NCI-H1105 (cell line): Measurements from ENCODE around the gene SMIM23.
A peak's percentile ranks its signal among the peaks of the same experiment; 100 is the strongest.
"Not testable (repeated sequence)": the region's sequence is repeated elsewhere in the genome, so short reads cannot be mapped to it uniquely, and the experiment has no call there.

Source experiments
- DNase-seq: peaks from one replicate; lab custom pipeline; 2025; lab: John Stamatoyannopoulos, UW

SMIM23 gene

DNA sequence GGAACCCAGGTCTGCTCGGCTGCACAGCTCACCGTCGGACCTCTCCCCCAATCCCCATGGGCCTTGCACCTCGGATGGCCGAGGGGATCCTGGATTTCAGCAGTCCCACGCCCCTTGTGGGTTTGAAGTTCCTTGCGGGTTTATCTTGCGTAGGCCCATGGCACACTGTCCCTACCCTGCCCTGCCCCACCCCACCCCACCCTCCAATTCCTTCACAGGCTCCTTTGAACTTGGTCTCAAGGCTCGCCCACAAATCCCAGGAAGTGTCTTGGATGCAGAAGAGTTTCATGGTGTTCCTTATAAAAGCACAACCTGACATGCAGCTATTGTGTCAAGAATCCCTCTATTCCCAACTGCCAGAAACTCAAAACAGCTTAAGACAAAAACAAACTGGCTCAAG is 11.2 kb upstream of the SMIM23 start:
- DNase-seq, result no peak

DNA sequence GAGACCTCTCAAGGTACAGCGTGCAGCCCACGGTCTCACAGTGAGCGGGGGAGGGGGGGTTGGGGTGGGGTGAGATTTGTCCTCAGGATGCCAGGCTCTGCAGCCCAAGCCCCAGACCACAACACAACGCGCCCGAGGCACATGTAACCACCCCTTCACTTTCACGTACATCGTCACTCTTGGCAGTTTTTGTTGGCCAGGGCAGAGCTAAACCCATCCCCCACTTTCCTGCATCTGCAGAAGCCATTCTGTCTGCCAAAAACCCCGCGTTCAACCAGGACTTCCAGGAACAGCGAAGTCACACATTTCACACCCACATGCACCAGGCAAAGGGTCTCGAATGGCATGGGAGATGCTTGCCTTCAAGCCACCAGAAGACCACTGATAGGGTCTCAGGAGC is 9.4 kb upstream of the SMIM23 start:
- DNase-seq, result no peak

DNA sequence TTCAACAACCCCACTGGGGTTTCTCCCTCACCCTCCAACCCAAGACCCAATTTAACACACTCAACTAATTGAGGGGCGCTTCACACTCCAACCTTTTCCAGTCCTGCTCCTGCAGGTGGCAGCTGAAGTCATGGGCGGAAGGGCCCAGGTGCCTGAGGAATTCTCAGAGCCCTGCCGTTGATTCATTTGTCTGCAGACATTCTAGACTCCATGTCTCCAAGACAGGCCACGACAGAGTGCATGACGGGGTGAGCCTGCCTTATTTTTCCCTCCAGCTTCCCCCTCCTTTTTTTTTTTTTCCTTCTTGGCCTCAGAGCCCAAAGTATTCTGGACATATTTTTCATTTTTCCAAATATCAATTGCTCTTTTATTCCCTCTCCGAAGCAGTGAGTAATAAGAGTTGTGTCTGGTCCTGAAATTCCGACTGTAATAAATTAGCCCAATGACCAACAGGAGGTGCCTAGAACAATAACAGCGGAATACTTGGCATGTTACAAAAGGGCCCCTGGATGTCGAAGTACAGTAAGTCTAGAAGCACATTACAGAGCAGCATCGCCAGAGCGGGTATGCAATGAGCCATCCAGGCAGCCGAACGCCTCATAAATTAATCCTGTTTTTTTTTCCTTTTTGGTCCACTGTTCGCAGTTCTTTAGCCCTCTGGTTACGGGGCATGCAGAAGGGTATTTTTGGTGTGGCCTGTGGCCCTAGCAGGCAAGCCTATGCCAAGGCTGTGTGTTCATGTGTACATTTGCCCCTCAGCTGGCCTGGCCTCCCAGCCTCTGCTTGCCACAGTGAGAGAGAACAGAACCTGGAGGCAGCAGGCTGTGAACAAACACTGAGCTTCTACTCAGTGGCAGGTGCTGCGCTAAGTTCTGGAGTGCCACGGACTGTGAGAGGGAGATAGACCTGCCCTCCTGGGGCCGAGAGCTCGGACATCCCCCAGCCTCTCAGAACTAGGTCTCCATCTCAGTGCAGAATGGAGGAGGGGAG is 8.6 kb upstream of the SMIM23 start:
- no peak for DNase-seq

DNA sequence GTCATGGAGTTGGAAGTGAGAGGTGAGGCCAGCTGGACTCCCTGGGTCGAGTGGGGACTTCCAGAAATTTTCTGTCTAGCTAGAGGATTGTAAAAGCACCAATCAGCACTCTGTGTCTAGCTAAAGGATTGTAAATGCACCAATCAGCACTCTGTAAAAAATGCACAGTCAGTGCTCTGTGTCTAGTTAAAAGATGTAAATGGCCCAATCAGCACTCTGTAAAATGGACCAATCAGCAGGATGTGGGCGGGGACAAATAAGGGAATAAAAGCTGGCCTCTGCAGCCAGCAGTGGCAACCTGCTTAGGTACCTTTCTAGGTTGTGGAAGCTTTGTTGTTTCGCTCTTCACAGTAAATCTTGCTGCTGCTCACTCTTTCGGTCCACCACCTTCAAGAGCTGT is 3.9 kb upstream of the SMIM23 start:
- DNase-seq, result not testable (repeated sequence)

DNA sequence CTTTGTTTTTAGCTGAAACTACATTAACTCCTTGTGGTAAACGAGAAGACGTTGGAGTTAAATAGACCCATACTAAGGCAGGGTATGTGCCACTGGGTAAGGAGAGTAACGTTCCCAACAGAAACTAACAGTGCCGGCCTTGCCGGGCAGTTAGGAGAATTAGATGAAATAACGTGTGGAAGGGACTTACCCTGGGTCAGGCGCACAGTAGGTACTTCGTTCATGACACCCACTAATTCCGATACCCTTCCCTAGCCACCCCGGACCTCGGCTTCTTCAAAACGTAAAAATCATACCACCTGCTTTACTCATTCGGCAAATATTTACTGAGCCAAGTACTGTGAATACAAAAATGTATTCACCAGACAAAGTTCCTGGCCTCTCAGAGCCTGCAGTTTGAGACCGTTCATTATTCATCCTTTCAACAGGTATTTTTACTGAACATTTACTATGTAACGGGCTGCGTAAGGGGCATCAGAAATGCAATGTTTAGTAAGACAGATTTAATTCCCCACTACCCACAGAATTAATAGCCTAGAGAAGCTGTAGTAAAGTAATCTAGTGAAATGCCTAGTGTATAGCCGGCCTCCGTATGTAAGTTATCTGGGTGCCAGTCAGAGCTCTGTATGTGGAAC is 3.2 kb upstream of the SMIM23 start:
- no peak for DNase-seq

DNA sequence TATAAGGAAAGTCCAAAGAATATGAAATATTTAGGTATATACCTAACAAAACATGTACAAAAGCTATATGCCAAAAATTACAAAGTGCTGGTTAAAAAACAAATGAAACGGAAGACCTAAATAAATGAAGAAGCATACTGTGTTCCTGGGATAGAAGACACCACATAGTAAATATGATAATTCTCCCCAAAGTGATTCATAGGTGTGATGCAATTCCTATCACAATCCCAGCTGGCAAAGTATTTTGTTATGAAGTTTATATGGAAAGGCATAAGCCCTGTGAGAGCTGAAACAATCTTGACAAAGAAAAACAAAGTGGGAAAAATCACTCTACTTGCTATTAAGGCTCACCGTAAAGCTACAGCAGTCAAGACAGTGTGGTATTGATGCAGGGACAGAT is 2.6 kb upstream of the SMIM23 start:
- DNase-seq, result no peak

DNA sequence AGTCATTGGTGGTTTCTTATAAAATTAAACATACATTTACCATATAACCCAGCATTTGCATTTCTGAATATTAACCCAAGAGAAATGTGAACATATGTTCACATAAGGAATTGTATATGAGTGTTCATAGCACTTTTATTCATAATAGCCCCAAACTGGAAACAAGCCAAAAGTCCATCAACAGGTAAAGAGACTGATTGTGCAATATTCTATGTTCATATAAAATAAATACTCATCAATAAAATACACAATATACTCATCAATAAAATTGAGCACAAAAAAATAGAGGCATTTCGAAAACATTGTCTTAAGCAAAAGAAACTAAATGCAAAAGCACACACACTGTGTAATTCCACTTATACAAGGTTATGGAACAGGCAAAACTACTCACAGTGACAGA is 3.7 kb downstream of the SMIM23 start:
- DNase-seq, result no peak

DNA sequence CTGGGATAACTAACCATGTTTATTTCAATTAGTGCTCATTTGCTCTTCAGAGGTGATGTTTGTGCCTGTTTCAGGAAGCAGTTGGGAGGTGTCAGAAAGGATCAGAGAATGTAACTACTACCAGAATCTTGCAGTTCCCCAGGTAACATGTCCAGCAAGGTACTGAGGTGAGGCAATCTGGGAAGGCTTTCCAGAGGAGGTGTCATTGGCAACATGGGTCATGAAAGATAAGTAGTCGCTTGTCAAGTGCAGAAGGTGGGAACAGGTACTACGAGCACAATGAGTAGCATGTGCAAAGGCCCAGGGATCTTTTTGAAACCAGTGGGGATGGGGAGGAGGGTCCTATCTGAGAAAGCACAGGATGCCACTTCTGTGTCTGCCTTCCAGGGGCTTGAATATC is 4.8 kb downstream of the SMIM23 start:
- no peak for DNase-seq

DNA sequence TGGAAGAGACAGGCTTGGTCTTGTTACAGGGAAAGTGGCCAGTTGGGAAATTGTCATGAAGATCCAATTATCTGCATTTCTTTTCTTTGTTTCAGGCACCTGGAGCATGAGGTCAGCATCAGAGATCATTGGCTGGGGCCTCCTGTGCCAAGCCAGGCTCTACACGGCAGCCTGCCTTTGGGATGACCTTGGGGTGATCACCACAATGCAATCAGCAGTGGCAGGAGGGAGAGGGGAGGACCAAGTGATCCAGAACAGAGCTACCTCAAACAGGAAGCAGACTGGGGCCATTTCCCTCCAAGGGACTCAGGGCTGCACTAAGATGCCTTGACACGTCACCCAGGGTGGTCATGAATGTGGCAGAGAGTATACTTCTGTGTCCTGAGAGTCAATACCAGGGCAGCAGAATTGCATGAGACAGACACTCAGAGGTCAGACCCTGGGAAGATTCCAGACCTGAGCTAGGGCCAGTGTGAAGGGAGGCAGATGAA is 8.9 kb downstream of the SMIM23 start:
- DNase-seq, result no peak

DNA sequence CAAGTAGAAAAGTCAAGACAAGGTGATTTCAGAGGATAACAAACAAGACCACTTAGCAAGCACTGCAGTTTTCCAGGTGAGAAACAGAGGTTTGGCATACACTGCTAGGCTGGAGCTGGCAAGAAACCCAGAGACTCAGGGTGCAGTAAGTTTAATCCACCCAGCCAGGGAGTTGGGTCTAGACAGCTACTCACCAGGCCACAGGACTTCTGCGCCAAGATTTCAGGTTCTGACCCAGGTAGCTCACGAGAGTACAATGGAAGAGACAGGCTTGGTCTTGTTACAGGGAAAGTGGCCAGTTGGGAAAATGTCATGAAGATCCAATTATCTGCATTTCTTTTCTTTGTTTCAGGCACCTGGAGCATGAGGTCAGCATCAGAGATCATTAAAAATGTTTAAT is 9.8 kb downstream of the SMIM23 start:
- DNase-seq, result no peak

DNA sequence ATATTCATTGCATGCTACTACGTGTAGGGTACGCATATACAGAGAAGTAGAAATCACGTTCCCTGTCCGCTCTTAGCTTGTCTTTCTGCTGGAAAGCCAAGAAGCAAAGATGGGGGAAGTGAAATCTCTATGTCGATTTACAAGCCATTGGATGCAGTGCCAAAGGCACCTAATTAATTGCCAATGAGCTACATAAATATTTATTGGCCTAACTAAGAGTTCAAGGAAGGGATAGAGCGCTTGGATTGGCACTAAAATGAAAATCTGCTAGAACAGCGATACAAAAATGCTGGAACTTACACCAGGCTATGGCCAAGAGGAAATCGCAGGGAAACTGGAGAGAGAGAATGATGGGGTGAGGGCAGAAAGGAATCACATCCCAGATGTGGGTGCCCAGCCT is 10.8 kb downstream of the SMIM23 start:
- no peak for DNase-seq

DNA sequence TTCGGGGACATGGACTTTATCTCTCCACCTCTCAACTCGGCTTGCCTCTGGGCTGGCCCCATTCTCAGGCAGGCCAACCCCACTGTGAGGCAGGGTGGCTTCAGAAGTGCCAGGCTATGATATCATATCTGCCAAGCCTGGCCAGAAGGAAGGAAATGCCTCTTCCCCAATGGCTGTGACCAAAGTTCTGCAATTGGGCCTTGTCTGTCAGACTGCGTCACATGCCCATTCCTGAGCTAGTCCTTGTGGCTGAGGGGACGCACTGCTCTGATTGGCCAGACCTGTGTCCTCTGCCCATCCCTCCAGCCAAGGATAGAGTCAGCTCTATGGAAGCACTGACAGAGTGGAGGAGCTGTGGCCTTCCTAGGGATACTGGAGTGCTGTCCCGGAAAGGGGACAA is 11.9 kb downstream of the SMIM23 start:
- DNase-seq, result no peak

DNA sequence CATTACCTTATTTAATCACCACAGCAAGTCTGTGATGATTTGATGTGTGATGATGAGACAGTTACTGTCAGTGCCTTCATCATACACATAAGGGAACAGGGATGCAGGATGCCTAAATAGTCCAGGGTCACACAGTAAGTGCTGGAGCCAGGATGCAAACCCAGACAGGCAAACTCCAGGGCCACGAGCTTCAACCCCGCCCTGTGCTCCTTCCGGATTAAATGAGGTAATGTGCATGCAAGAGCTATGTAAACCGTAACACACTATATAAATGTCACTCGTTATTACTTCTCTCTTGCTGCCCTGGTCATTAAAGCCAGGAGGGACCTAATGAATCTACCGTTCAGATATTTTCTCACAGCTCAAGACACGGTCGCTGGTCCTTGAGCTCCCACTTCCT is 12.8 kb downstream of the SMIM23 start:
- DNase-seq, result no peak

DNA sequence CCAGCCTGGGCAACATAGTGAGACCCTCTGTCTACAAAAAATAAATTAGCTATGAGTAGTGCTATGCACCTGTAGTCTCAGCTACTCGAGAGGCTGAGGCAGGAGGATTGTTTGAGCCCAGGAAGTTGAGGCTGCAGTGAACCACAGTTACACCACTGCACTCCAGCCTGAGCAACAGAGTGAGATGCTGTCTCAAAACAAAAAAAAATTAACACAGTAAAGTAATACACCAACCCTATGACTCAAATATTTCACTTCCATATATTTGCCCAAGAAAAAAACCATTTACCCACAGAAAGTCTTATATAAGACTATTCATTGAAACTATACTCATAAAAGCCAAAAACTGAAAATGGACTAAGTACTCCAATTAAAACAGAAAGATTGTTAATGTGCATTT is 16.2 kb downstream of the SMIM23 start:
- DNase-seq, result no peak

DNA sequence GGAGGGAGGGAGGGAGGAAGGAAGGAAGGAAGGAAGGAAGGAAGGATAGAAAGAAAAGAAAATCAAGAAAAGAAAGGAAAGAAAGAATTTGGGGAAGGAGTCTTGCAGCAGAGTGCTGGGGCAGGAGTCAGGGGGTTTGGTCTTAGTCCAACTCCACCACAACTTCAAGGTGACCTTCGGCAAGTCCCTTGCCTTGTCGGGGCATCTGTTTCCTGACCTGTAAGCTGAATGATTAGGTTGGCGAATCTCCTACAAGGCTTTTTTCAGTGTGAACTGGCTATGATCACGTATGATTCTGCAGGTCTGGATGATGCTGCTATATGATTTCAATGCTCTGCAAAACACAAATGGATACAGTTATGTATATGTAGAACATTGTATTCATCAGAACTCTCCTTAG is 20.1 kb downstream of the SMIM23 start:
- DNase-seq, result no peak

DNA sequence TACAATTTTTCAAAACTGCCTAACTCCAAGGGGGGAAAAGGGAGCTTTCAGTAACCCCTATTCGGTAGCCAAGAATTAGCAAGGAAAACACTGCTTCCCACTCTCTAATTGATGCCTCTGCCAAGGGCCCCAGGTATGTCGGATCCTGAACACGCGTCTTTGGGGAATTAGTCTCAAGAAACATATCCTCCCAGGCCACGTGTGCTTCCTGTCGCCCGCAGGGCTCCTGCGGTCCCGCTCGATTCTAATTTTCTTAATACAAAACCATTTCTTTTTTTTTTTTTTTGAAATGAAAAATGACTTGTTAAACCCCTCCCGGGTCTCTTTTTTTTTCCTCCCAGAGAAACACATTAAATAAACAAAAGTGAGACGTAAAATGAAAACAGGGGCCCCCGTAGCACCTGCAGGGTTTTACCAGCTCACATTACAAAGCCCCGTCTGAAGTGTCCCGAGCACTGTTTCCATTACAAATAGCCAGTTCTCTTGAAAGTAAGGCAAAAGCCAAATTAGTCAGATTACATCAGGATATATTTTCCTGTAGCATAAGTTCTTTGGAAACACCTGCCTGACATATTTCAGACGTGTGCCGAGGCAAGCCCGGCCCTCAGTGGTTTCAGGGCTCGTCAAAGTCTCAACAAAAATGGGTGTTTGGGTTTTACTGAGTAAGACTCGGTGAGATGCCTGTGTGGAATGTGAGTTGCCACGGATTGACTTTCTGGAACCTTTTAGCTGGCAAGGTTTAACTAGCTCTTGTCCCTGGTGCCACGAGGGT is 21.5 kb downstream of the SMIM23 start:
- peak; percentile 42 for DNase-seq

DNA sequence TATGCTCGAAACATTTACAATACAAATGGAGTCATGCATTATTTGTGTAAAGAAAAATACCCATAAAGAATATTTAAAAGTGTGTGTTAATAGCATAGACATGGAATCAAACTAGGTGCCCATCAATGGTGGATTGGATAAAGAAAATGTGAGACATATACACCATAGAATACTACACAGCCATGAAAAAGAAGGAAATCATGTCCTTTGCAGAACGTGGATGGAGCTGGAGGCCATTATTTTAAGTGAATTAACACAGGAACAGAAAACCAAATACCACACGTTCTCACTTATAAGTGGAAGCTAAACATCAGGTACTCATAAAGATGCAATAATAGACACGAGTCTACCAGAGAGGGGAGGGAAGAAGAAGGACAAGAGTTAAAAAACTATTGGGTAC is 22.8 kb downstream of the SMIM23 start:
- DNase-seq, result no peak

DNA sequence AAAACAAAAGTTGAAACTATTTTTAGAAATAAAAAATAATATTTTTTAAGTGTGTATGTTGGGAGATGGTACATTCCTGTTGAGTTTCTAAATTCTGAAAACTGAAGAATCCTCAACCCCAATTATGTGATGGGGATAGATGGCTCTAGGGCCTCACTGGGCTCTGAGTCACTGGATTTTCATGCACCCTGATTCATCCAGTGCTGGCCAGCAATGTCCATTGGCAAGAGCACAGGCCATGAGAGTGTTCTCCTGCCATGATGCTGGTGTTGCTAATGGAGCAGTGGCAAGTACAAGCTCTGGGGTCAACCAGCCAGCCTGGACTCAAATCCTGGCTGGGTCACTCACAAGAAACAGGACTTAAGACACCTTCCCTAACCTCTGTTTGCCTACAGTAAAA is 23.3 kb downstream of the SMIM23 start:
- no peak for DNase-seq

DNA sequence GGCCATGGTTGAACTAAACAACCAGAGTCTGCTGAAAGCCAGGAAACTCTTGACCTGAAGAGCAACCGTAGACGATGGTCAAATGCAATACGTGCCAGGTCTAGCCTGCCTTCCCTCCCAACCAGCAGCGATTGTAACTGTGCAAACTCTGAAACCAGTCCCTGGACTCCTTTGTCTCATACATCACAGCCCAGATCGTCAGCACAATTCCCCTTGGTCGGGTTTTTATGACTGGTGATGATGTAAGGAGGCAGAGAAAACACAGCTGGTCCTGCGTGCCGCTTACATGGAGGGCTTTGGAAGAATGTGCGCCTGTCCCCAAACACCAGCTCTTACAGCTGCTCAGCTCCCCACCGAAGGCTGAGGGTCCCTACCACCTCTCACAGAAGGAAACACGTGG is 24.6 kb downstream of the SMIM23 start:
- no peak for DNase-seq

DNA sequence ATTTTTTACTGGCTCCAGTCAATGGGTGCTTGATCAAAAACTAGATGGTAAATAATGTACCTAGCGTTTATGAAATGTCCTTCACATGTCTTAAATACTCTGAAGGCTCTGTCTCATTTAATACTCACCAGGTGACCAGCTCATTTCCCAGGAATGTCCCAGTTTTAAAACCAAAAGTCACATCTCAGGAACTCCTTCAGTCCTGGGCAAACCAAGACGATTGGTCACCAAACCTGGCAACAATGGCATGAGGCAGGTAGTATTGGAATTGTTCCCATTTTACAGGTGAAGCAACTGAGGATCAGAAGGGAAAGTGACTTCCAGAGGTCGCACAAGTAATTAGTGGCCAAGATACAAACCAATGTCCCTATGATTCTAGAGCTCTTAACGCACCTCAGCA is 27.7 kb downstream of the SMIM23 start:
- DNase-seq, result no peak

DNA sequence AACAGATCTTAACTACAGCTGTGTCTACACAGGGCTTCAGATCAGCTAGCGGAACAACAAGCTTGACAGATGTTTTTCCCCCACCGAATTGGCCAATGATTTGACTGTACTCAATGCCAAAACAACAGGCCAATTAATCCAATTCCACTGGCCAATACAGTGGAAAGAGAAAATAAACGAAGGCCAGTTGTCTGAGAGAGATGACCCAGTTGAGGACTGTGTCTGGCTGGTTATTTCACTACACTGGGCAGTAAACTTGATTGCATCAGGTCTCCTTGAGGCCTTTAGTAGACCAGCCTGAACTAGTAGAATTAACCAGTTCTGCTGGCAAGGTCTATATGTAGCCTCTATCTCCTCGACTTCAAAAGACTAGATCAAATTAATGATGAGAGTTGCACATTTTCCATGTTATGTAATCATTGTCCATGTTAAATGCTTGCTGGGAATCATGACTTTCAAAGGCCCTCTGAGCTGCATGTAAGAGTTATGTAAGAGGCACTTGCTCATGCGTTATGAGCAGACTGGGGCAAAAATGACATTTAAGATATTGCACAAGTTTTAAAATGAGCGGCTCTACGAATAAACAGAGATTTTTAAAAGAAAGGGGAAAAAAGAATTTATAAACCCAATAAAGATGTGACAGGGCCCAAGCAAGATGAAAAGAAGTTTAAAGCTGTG is 28.3 kb downstream of the SMIM23 start:
- DNase-seq, result no peak

DNA sequence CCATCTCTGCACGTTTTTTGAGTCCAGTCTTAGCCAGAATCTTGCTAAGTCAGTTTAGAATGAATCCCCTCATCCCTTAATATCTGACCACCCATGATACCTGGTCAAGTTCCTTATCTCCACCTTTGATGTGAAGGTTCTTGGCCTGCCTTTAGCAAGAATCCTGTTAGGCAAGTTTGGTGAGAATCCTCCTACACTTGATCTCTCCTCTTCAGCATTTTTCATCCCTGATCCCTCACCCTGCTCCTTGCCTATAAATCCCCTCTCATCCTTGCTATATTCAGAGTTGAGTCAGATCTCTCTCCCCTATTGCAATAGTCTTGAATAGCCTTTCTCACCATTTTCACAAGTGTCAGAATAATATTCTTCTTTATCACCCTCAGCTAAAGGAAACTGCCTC is 31.0 kb downstream of the SMIM23 start:
- no peak for DNase-seq
